K562 (cell line): ENCODE results near the gene SLX4IP. TPM values are rescaled to one million over a fixed set of nuclear protein-coding genes. Genes with fewer than 3 reads are reported as not detected.

ENCODE experiments used
- ATAC-seq: fragments of 200-7000 bp; cut with Tn5 transposase; 3 replicates; pipeline ENCODE4 v1.9.1; 2020; ENCODE audit warnings: moderate library complexity
- BruUV-seq: library from RNA; stranded (reverse); fragments of 400-500 nt; replicated peaks from 2 replicates; lab custom pipeline; 2021; lab: Mats Ljungman, UMichigan
- CTCF ChIA-PET: fragments of 300-600 bp; formaldehyde crosslinking; extraction: SDS; loops from one replicate; lab custom pipeline; 2021; ENCODE audit warnings: low intra/inter-chr PET ratio; lab: Yijun Ruan, JAX
- POLR2A ChIA-PET: fragments of 300-600, 350-650 bp; sonication (Branson Sonifier 250); formaldehyde crosslinking; extraction: SDS; loops from one replicate; lab custom pipeline; 2021; ENCODE audit warnings: antibody characterized with exemption, inconsistent platforms; lab: Yijun Ruan, JAX
- DNase-seq, 4 experiments: peaks; one replicate each; pipeline versions ENCODE4 v3.0.0 to v3.0.0-alpha.2; 2011 to 2018; ENCODE audit warnings: low spot score in 3 of 4, mixed read lengths in 3 of 4; ENCODE audit errors: extremely low read depth in 1 of 4
- FAIRE-seq: peaks from 2 replicates; lab custom pipeline; 2011; peaks lifted over from hg19 to GRCh38; lab: Jason Lieb, UNC
- H2AFZ ChIP-seq: 2 replicates; pipeline ENCODE4 v1.6.0; 2011; ENCODE audit warnings: low read depth, low read length, control low read depth, inconsistent platforms
- H3K27ac ChIP-seq: fragments of 200-600 bp; 3 replicates; pipeline ENCODE4 v1.8.0; 2011; ENCODE audit warnings: low read depth, mild to moderate bottlenecking, control low read depth, inconsistent platforms, low read length, moderate library complexity, mixed read lengths; ENCODE audit errors: extremely low read depth
- H3K27me3 ChIP-seq, 2 experiments: fragments of 300-600 bp in 1 of 2; 2 replicates in 1 of 2; 3 replicates in 1 of 2; pipeline versions ENCODE4 v1.6.0 to v1.8.0; 2011; ENCODE audit warnings: inconsistent platforms in 2 of 2, low read length in 2 of 2, mild to moderate bottlenecking in 1 of 2, mixed read lengths in 1 of 2, moderate library complexity in 1 of 2; ENCODE audit not compliant: control insufficient read depth in 2 of 2, insufficient read depth in 2 of 2
- H3K36me3 ChIP-seq: fragments of 300-600 bp; 3 replicates; pipeline ENCODE4 v1.8.0; 2011; ENCODE audit warnings: mild to moderate bottlenecking, low read length, inconsistent platforms; ENCODE audit not compliant: control insufficient read depth, insufficient read depth
- H3K4me1 ChIP-seq, 2 experiments: fragments of 200-600 bp in 1 of 2; replicated peaks in 1 of 2; 2 replicates in 1 of 2; 3 replicates in 1 of 2; pipeline versions ENCODE4 v1.5.1 to v1.8.0; 2011; ENCODE audit warnings: inconsistent platforms in 2 of 2, low read length in 2 of 2, mild to moderate bottlenecking in 1 of 2, mixed read lengths in 1 of 2, moderate library complexity in 1 of 2; ENCODE audit not compliant: control insufficient read depth in 2 of 2, insufficient read depth in 2 of 2
- H3K4me2 ChIP-seq: 2 replicates; pipeline ENCODE4 v1.6.1; 2011; ENCODE audit warnings: low read length, control low read depth, inconsistent platforms, mixed read lengths; ENCODE audit not compliant: insufficient read depth
- H3K4me3 ChIP-seq: fragments of 200-600 bp; sonication (generic), shearing (Covaris generic); 2 replicates; pipeline ENCODE4 v1.5.1; 2016; ENCODE audit warnings: control low read depth, inconsistent platforms
- H3K79me2 ChIP-seq: fragments of 200-600 bp; 3 replicates; pipeline ENCODE4 v1.8.0; 2011; ENCODE audit warnings: low read length, inconsistent platforms; ENCODE audit not compliant: control insufficient read depth, insufficient read depth
- H3K9ac ChIP-seq, 2 experiments: 2 replicates each; pipeline versions ENCODE4 v1.6.0 to v1.6.1; 2011; ENCODE audit warnings: low read depth in 2 of 2, low read length in 2 of 2, control low read depth in 1 of 2, inconsistent platforms in 1 of 2, mild to moderate bottlenecking in 1 of 2, mixed read lengths in 1 of 2; ENCODE audit not compliant: insufficient read depth in 1 of 2
- H3K9me1 ChIP-seq: one replicate; pipeline ENCODE4 v1.6.0; 2011; ENCODE audit warnings: inconsistent platforms, mild to moderate bottlenecking, low read length, moderate library complexity; ENCODE audit not compliant: control insufficient read depth, insufficient read depth
- H3K9me3 ChIP-seq: replicated peaks from 2 replicates; pipeline ENCODE4 v1.5.1; 2011; ENCODE audit warnings: low read depth, low read length, inconsistent platforms; ENCODE audit not compliant: control insufficient read depth, insufficient read depth
- H4K20me1 ChIP-seq: replicated peaks from 2 replicates; pipeline ENCODE4 v1.6.1; 2011; ENCODE audit warnings: low read length, inconsistent platforms, mixed read lengths; ENCODE audit not compliant: control insufficient read depth, insufficient read depth
- KDM2B ChIP-seq: fragments of 250-450 bp; sonication (Bioruptor Pico); IDR thresholded peaks from 2 replicates; pipeline ENCODE4 v1.8.0; 2021; ENCODE audit warnings: mild to moderate bottlenecking, moderate library complexity
- NR3C1 ChIP-seq: sonication (generic); formaldehyde crosslinking; IDR thresholded peaks from 2 replicates; pipeline ENCODE4 v1.8.1; 2022; ENCODE audit warnings: missing genetic modification reagents
- SAFB2 ChIP-seq: fragments of 200-400 bp; formaldehyde crosslinking; IDR thresholded peaks from 2 replicates; pipeline ENCODE4 v1.6.1; 2018; ENCODE audit warnings: borderline replicate concordance, low read length, low read depth, moderate library complexity; ENCODE audit not compliant: severe bottlenecking
- STAT5A ChIP-seq: IDR thresholded peaks from 2 replicates; pipeline ENCODE4 v1.6.1; 2012; ENCODE audit warnings: low read length, inconsistent platforms, borderline replicate concordance
- WGBS: fragments of 100-300 bp; shearing (Covaris generic); methylation state at CpG from one replicate; pipeline ENCODE4 v1.1.6; 2016; ENCODE audit warnings: low coverage, mixed read lengths; ENCODE audit not compliant: insufficient coverage; ENCODE audit errors: missing lambda C conversion rate; 5-methylcytosine and 5-hydroxymethylcytosine counted together
- in situ Hi-C: fragments of 300-500 bp; cut with MboI; formaldehyde crosslinking; loops from 4 replicates; pipeline ENCODE4 v1.15.0; 2018; ENCODE audit warnings: inconsistent platforms, mixed read lengths
- intact Hi-C: fragments of 100-400 bp; cut with micrococcal nuclease; formaldehyde crosslinking; loops from 2 replicates; pipeline ENCODE4 v1.14.2; 2022
- polyA plus RNA-seq, 8 experiments: library from polyadenylated mRNA; depleted of rRNA in 4 of 8; stranded (reverse) in 5 of 8; unstranded in 3 of 8; fragments of >200 nt; fragmentation: Nextera tagmentation in 2 of 8; fragmentation: Illumina TruSeq in 1 of 8; extraction: Ambion mirVana in 2 of 8; extraction: Trizol in 1 of 8; gene quantifications; 2 replicates each; pipeline versions ENCODE4 v1.2.1 to v1.2.3, GENCODE V29; 2011 to 2014; ENCODE audit warnings: inconsistent platforms in 1 of 8, missing spikeins in 1 of 8
- total RNA-seq, 7 experiments: library from RNA; depleted of rRNA in 6 of 7; stranded (reverse); fragments of >200 nt in 6 of 7; fragmentation: Illumina TruSeq in 2 of 7; extraction: Trizol in 2 of 7; gene quantifications; 2 replicates each; pipeline versions ENCODE4 v1.2.1 to v1.2.3, GENCODE V29; 2011 to 2021; ENCODE audit warnings: low replicate concordance in 1 of 7
- TF ChIP-seq, protein P1 (sequence below): IDR thresholded peaks from 2 replicates; pipeline ENCODE4 v1.6.1; 2011; ENCODE audit warnings: borderline replicate concordance, low read depth, mild to moderate bottlenecking, moderate library complexity, low read length; ENCODE audit not compliant: insufficient read depth, poor library complexity, severe bottlenecking

Gene SLX4IP
- total and polyA plus RNA-seq, 9 of the 15 experiments (the other 6 are each of a cell fraction or from before 2014, with no cell fraction given): 1.5 to 5.9 (median 3.5) TPM

DNA sequence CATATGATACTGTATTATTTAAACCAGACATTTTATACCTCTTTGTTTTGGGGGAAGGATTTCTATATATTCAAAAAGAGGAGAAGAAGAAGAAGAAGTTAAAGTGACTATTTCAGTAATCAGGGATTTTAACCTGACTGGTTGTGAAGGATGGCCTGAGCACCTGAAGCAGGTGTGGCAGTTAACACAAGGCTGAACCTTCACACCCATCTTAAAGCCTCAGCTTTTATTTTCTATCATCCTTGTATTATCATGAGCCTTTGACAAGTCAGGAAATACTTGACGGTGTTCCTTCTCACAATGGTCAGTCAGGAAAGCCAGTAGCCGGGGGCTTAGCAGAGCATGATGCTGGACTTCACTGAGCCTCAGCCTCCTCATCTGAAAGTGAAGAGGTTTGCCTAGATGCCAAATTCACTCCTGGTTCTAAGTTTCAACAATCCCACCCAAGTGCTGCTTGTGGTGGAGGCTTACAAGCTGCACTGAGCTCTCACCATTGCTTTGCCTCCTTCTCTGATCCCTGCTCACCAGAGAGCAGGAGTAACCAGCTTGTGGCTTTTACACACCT, 121.5 kb downstream of the SLX4IP start (continued):
- no peak for TF ChIP-seq NR3C1 (CRISPR knock-in tag)
- TF ChIP-seq, protein P1, sequence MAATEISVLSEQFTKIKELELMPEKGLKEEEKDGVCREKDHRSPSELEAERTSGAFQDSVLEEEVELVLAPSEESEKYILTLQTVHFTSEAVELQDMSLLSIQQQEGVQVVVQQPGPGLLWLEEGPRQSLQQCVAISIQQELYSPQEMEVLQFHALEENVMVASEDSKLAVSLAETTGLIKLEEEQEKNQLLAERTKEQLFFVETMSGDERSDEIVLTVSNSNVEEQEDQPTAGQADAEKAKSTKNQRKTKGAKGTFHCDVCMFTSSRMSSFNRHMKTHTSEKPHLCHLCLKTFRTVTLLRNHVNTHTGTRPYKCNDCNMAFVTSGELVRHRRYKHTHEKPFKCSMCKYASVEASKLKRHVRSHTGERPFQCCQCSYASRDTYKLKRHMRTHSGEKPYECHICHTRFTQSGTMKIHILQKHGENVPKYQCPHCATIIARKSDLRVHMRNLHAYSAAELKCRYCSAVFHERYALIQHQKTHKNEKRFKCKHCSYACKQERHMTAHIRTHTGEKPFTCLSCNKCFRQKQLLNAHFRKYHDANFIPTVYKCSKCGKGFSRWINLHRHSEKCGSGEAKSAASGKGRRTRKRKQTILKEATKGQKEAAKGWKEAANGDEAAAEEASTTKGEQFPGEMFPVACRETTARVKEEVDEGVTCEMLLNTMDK: no peak

DNA sequence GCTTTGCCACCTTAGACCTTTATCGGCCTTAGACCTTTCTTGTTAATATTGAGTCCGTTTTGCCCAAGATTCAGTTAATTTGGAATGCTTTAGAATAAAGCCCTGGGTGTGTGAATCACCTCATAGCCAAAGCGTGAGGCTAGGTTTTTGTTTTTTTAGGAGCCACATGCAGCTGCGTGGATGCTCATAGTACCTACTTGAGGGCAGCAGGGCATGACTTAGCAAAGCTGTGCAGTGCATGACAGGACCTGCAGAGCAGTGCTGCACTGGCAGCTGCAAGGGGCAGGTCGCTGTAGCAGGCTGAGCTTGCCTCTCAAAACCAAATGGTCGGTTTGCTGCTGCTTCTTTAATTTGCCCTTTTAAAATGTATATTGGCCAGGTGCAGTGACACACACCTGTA, 122.6 kb downstream of the SLX4IP start:
- H4K20me1 ChIP-seq: no peaks in the 10 kb centered on the region
- H2AFZ ChIP-seq: no peak overlapping the region
- no peaks in the 10 kb centered on the region for H3K4me1 ChIP-seq
- no peaks in the 10 kb centered on the region for H3K9me3 ChIP-seq
- ChIA-PET POLR2A (interaction anchor here (0.6 to 0.8 kb wide), 2 partner anchors 12 to 31 kb away, joined by 3 read pairs; no protein-coding TSS in a partner anchor), CTCF (no interaction called here)
- H3K36me3 ChIP-seq: no peaks in the 10 kb centered on the region
- H3K27ac ChIP-seq: no peak overlapping the region
- no peak overlapping the region for H3K4me3 ChIP-seq
- FAIRE-seq (no peak), DNase-seq (no peak), ATAC-seq (no peak)
- H3K4me2 ChIP-seq: no peak overlapping the region
- in situ Hi-C loops (no loop called here), intact Hi-C loops (no loop called here)
- TF ChIP-seq KDM2B (CRISPR knock-in tag) (no peak), STAT5A (no peak), SAFB2 (no peak)
- no peaks in the 10 kb centered on the region for H3K79me2 ChIP-seq
- H3K9me1 ChIP-seq: no peaks in the 10 kb centered on the region
- no peak overlapping the region for H3K9ac ChIP-seq
- H3K27me3 ChIP-seq: no peaks in the 10 kb centered on the region
- WGBS: 39% methylated on average over 5 of the region's 6 CpGs
- BruUV-seq: no TSS peak
